Esophagus squamous epithelium (tissue), 4 donors: Measurements from ENCODE around the gene VEPH1.

Source experiments
- CTCF ChIP-seq, 6 experiments: fragments of 450-650 bp in 4 of 6; fragments of 200-600 bp in 2 of 6; sonication (generic) in 2 of 6; IDR thresholded peaks; one replicate each; pipeline ENCODE4 v1.5.1; 2016 to 2019; ENCODE audit warnings: antibody characterized with exemption in 6 of 6, mild to moderate bottlenecking in 4 of 6, moderate library complexity in 4 of 6
- POLR2A ChIP-seq, 4 donors: fragments of 450-650 bp; IDR thresholded peaks; one replicate each; pipeline ENCODE4 v1.6.1; 2017; ENCODE audit warnings: antibody characterized with exemption in 4 of 4, mild to moderate bottlenecking in 4 of 4, moderate library complexity in 3 of 4

DNA sequence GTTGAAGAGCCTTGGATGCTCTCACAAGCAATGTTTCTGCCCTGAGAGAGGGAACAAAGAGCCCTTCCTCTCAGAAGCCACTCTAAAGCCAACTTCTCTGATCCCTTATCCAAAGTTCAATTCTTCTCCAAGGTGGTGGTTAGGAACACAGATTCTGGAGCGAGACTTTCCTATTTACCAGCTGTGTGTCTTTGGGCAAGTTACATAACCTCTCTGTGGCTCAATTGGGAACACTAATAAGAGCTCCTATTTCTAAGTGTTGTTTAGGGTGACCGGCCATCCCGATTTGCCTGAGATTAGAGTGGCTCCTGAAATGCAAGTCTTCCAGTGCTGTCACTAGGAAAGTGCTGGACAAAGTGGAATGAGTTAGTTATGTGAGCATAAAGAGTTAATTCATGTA, 175.4 kb downstream of the VEPH1 start:
- TF ChIP-seq CTCF (IDR thresholded peaks at IDR 0.05) = no peak
- no peak for TF ChIP-seq POLR2A (IDR thresholded peaks at IDR 0.05)
